ENCODE data around the gene MTMR1. TPM values are rescaled to one million over a fixed set of nuclear protein-coding genes. Genes with fewer than 3 reads are reported as not detected.

The MTMR1 gene
- total RNA-seq, 2 donors from 2014 or later = 16.5 to 18.5 TPM

- Histone ChIP-seq H3K4me1 (ENCODE audit: control insufficient read depth, insufficient read depth, low read length) (no peaks in the 10 kb centered on the region), H3K27me3 (ENCODE audit: control insufficient read depth, insufficient read depth, low read length, poor library complexity, severe bottlenecking) (no peaks in the 10 kb centered on the region), H3K4me3 (ENCODE audit: low read length) (no peak overlapping the region), H3K9me3 (ENCODE audit: control insufficient read depth, low read length) (no peaks in the 10 kb centered on the region), H3K9ac (ENCODE audit: extremely low read depth, low read length, poor library complexity, severe bottlenecking) (no peak overlapping the region), H3K27ac (ENCODE audit: low read depth, low read length) (no peak overlapping the region), H3K36me3 (ENCODE audit: control insufficient read depth, insufficient read depth, low read length) (peaks cover 12% of the 10 kb centered on the region)
- Mint-ChIP-seq H3K9me3 (peaks cover 34% of the 10 kb centered on the region), H3K27ac (no peak overlapping the region), H3K4me3 (no peak overlapping the region), H3K4me1 (no peaks in the 10 kb centered on the region), H3K27me3 (ENCODE audit: insufficient read depth) (no peaks in the 10 kb centered on the region), H3K36me3 (ENCODE audit: low read depth) (peaks cover 11% of the 10 kb centered on the region)
- DNase-seq = no peak
- WGBS, 2 experiments (ENCODE audit: insufficient coverage in 1 of 2, insufficient read length in 1 of 2) = 100% methylated on average over 1 of the region's 1 CpG; no CpG with 5 or more reads in 1 of the 2 experiments
- no peak for TF ChIP-seq CTCF (conservative IDR thresholded peaks at IDR 0.05)
Measured at GRCh38 chrX:150701377-150701776, 8.2 kb downstream of the MTMR1 start.

GRCh38 chrX:150702966-150703694, 9.9 kb downstream of the MTMR1 start:
- no peak for TF ChIP-seq CTCF (conservative IDR thresholded peaks at IDR 0.05)
- no peaks in the 10 kb centered on the region for H3K4me1 Mint-ChIP-seq
- H3K27me3 Mint-ChIP-seq (ENCODE audit: insufficient read depth) = no peaks in the 10 kb centered on the region
- peaks cover 11% of the 10 kb centered on the region for H3K36me3 Mint-ChIP-seq (ENCODE audit: low read depth)
- H3K27ac Mint-ChIP-seq = no peak overlapping the region
- Histone ChIP-seq H3K4me3 (ENCODE audit: low read length) (no peak overlapping the region), H3K4me1 (ENCODE audit: control insufficient read depth, insufficient read depth, low read length) (no peaks in the 10 kb centered on the region), H3K27ac (ENCODE audit: low read depth, low read length) (no peak overlapping the region), H3K36me3 (ENCODE audit: control insufficient read depth, insufficient read depth, low read length) (peaks cover 12% of the 10 kb centered on the region), H3K9me3 (ENCODE audit: control insufficient read depth, low read length) (no peaks in the 10 kb centered on the region), H3K9ac (ENCODE audit: extremely low read depth, low read length, poor library complexity, severe bottlenecking) (no peak overlapping the region), H3K27me3 (ENCODE audit: control insufficient read depth, insufficient read depth, low read length, poor library complexity, severe bottlenecking) (no peaks in the 10 kb centered on the region)
- peaks cover 25% of the 10 kb centered on the region for H3K9me3 Mint-ChIP-seq
- 92% methylated on average over 1 of the region's 1 CpG; no CpG with 5 or more reads in 1 of the 2 experiments for WGBS, 2 experiments (ENCODE audit: insufficient coverage in 1 of 2, insufficient read length in 1 of 2)
- H3K4me3 Mint-ChIP-seq = no peak overlapping the region
- DNase-seq = no peak

GRCh38 chrX:150703695-150703974, 10.4 kb downstream of the MTMR1 start:
- Mint-ChIP-seq H3K27ac (no peak overlapping the region), H3K9me3 (peaks cover 27% of the 10 kb centered on the region), H3K27me3 (ENCODE audit: insufficient read depth) (no peaks in the 10 kb centered on the region), H3K4me1 (no peaks in the 10 kb centered on the region), H3K36me3 (ENCODE audit: low read depth) (peaks cover 11% of the 10 kb centered on the region), H3K4me3 (no peak overlapping the region)
- Histone ChIP-seq H3K9ac (ENCODE audit: extremely low read depth, low read length, poor library complexity, severe bottlenecking) (no peak overlapping the region), H3K27ac (ENCODE audit: low read depth, low read length) (no peak overlapping the region), H3K4me3 (ENCODE audit: low read length) (no peak overlapping the region), H3K27me3 (ENCODE audit: control insufficient read depth, insufficient read depth, low read length, poor library complexity, severe bottlenecking) (no peaks in the 10 kb centered on the region), H3K4me1 (ENCODE audit: control insufficient read depth, insufficient read depth, low read length) (no peaks in the 10 kb centered on the region), H3K9me3 (ENCODE audit: control insufficient read depth, low read length) (no peaks in the 10 kb centered on the region), H3K36me3 (ENCODE audit: control insufficient read depth, insufficient read depth, low read length) (peaks cover 12% of the 10 kb centered on the region)
- TF ChIP-seq CTCF (conservative IDR thresholded peaks at IDR 0.05) = no peak
- DNase-seq = no peak

Measured in endodermal cell (in vitro differentiated cells).